HUDEP-2 (cell line): ENCODE data around the gene ZBTB5.
"Not testable (repeated sequence)": the region's sequence is repeated elsewhere in the genome, so short reads cannot be mapped to it uniquely, and the experiment has no call there.

Source experiments
- DNase-seq, 76 experiments: peaks; one replicate each; lab custom pipeline; 2025; ENCODE audit not compliant: unreplicated experiment in 76 of 76; lab: John Stamatoyannopoulos, UW

The ZBTB5 gene

GRCh38 chr9:37486616-37487548 is 21.6 kb upstream of the ZBTB5 start:
- peak in 1 of 76 experiments; percentile 14 for DNase-seq

- no peak for DNase-seq
Measured at GRCh38 chr9:37486256-37486615, 21.0 kb upstream of the ZBTB5 start.

GRCh38 chr9:37485389-37486255 is 20.4 kb upstream of the ZBTB5 start, which contains the start of gene POLR1E:
POLR1E (plus strand) TSS chr9:37485948; CDS start chr9:37486048, 100 bp downstream.
- DNase-seq = peak in 75 of 76 experiments; percentile 36 to 96 (median 91)

- DNase-seq = no peak
Measured at GRCh38 chr9:37480759-37481158, 15.5 kb upstream of the ZBTB5 start.

- DNase-seq = not testable (repeated sequence)
Measured at GRCh38 chr9:37477987-37478619, 12.9 kb upstream of the ZBTB5 start.

GRCh38 chr9:37477443-37477842 is 12.2 kb upstream of the ZBTB5 start:
- DNase-seq = not testable (repeated sequence)

- no peak for DNase-seq
Measured at GRCh38 chr9:37476930-37477329, 11.7 kb upstream of the ZBTB5 start.

GRCh38 chr9:37474438-37474837 is 9.2 kb upstream of the ZBTB5 start:
- no peak for DNase-seq

GRCh38 chr9:37473982-37474381 is 8.7 kb upstream of the ZBTB5 start:
- DNase-seq = not testable (repeated sequence)

GRCh38 chr9:37471942-37472684 is 6.9 kb upstream of the ZBTB5 start:
- no peak for DNase-seq

- DNase-seq = peak in 4 of 76 experiments; percentile 3 to 9 (median 6)
Measured at GRCh38 chr9:37468620-37469019, 3.4 kb upstream of the ZBTB5 start.

GRCh38 chr9:37467530-37467929 is 2.3 kb upstream of the ZBTB5 start:
- DNase-seq = not testable (repeated sequence)

- peak in 69 of 76 experiments; percentile 8 to 77 (median 55) for DNase-seq
Measured at GRCh38 chr9:37466037-37466709, 923 bp upstream of the ZBTB5 start.

GRCh38 chr9:37464426-37465248 is 613 bp downstream of the ZBTB5 start:
- DNase-seq = peak in 57 of 76 experiments; percentile 9 to 86 (median 43)

- DNase-seq = no peak
Measured at GRCh38 chr9:37464006-37464405, 1.2 kb downstream of the ZBTB5 start.

- no peak for DNase-seq
Measured at GRCh38 chr9:37456817-37457216, 8.4 kb downstream of the ZBTB5 start.

GRCh38 chr9:37455884-37456647 is 9.2 kb downstream of the ZBTB5 start:
- DNase-seq = no peak

GRCh38 chr9:37454238-37454637 is 11.0 kb downstream of the ZBTB5 start:
- DNase-seq = no peak
